NCI-H82 treated with DMSO at 0.1 percent for 48 hours (cell line): ENCODE results near the gene SLC25A30.
"Not testable (repeated sequence)": the region's sequence is repeated elsewhere in the genome, so short reads cannot be mapped to it uniquely, and the experiment has no call there.

ENCODE experiments used
- DNase-seq: peaks from one replicate; lab custom pipeline; 2025; ENCODE audit not compliant: unreplicated experiment; lab: John Stamatoyannopoulos, UW

The SLC25A30 gene

GRCh38 chr13:45368571-45368970 is 49.6 kb downstream of the SLC25A30 start:
- DNase-seq = no peak

GRCh38 chr13:45368005-45368404 is 50.2 kb downstream of the SLC25A30 start:
- DNase-seq = no peak

- no peak for DNase-seq
Observed at GRCh38 chr13:45367358-45367757, 50.8 kb downstream of the SLC25A30 start.

GRCh38 chr13:45365558-45365885 is 52.7 kb downstream of the SLC25A30 start:
- no peak for DNase-seq

- no peak for DNase-seq
Observed at GRCh38 chr13:45364876-45365557, 53.2 kb downstream of the SLC25A30 start.

- no peak for DNase-seq
Observed at GRCh38 chr13:45362939-45363338, 55.2 kb downstream of the SLC25A30 start.

- DNase-seq = no peak
Observed at GRCh38 chr13:45361596-45362206, 56.5 kb downstream of the SLC25A30 start.

- no peak for DNase-seq
Observed at GRCh38 chr13:45356966-45357672, 61.1 kb downstream of the SLC25A30 start.

- no peak for DNase-seq
Observed at GRCh38 chr13:45353895-45354294, 64.3 kb downstream of the SLC25A30 start.

GRCh38 chr13:45352031-45352430 is 66.1 kb downstream of the SLC25A30 start:
- no peak for DNase-seq

GRCh38 chr13:45350152-45350551 is 68.0 kb downstream of the SLC25A30 start:
- no peak for DNase-seq

- DNase-seq = no peak
Observed at GRCh38 chr13:45349438-45349837, 68.7 kb downstream of the SLC25A30 start.

- not testable (repeated sequence) for DNase-seq
Observed at GRCh38 chr13:45344064-45344463, 74.1 kb downstream of the SLC25A30 start.
